ENCODE data around the gene PIF1. TPM values are rescaled to one million over a fixed set of nuclear protein-coding genes. Genes with fewer than 3 reads are reported as not detected.

PIF1 gene
- polyA plus RNA-seq, 1 donor (not counting 4 experiments of a cell fraction or from before 2014, with no cell fraction given) = 7.6 TPM

DNA sequence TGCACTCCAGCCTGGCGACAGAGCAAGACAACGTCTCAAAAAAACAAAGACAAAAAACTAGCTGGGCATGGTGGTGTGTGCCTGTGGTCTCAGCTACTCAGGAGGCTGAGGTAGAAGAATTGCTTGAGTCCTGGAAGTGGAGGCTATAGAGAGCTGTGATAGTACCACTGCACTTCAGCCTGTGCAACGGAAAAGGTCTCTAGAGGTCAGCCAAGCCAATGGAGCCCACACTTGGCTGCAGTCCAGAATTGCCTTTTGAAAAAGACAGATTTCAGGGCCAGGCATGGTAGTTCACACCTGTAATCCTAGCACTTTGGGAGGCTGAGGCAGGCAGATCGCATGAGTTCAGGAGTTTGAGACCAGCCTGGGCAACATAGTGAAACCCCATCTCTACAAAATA lies 41.7 kb downstream of the PIF1 start:
- no peak overlapping the region for H2AFZ ChIP-seq (ENCODE audit: control insufficient read depth, low read length)
- H3K4me3 ChIP-seq (ENCODE audit: control insufficient read depth in 2 of 3, extremely low read depth in 1 of 3, insufficient read depth in 2 of 3, low read depth in 1 of 3, low read length in 3 of 3) = no peak overlapping the region
- H3K36me3 ChIP-seq (ENCODE audit: control insufficient read depth in 2 of 2, extremely low read depth in 1 of 2, insufficient read depth in 2 of 2, low read length in 2 of 2) = no peaks in the 10 kb centered on the region
- no peaks in the 10 kb centered on the region for H4K20me1 ChIP-seq (ENCODE audit: control insufficient read depth, extremely low read depth, insufficient read depth, low read length)
- H3K9me1 ChIP-seq (ENCODE audit: control insufficient read depth, extremely low read depth, insufficient read depth, low read length) = no peaks in the 10 kb centered on the region
- H3K27ac ChIP-seq (ENCODE audit: control insufficient read depth, insufficient read depth, low read length) = no peak overlapping the region
- DNase-seq (ENCODE audit: low read depth, low spot score) = no peak
- no peaks in the 10 kb centered on the region for H3K4me1 ChIP-seq (ENCODE audit: control insufficient read depth, extremely low read depth, insufficient read depth, low read length)
- TF ChIP-seq CTCF (optimal IDR thresholded peaks at IDR 0.05 in 1 of 3, IDR thresholded peaks at IDR 0.05 in 1 of 3, conservative IDR thresholded peaks at IDR 0.05 in 1 of 3; ENCODE audit: extremely low read depth in 1 of 3, insufficient read depth in 2 of 3, low read length in 3 of 3) (no peak), EZH2 (IDR thresholded peaks at IDR 0.05; ENCODE audit: low read length) (no peak)
- H3K4me2 ChIP-seq (ENCODE audit: control insufficient read depth, extremely low read depth, insufficient read depth, low read depth, low read length) = no peak overlapping the region
- no peaks in the 10 kb centered on the region for H3K79me2 ChIP-seq (ENCODE audit: control insufficient read depth, insufficient read depth, low read length)
- dilution Hi-C loops (cut with MboI; ENCODE audit: extremely low pct_ligation_motif_present, low sequenced_read_pairs) = no loop called here
- H3K9ac ChIP-seq (ENCODE audit: control insufficient read depth, extremely low read depth, insufficient read depth, low read length) = no peak overlapping the region
- H3K9me3 ChIP-seq (ENCODE audit: control insufficient read depth, low read depth, low read length) = no peaks in the 10 kb centered on the region
- no peak for FAIRE-seq
- peaks cover 5% of the 10 kb centered on the region for H3K27me3 ChIP-seq (ENCODE audit: control insufficient read depth, extremely low read depth, insufficient read depth, low read length)

DNA sequence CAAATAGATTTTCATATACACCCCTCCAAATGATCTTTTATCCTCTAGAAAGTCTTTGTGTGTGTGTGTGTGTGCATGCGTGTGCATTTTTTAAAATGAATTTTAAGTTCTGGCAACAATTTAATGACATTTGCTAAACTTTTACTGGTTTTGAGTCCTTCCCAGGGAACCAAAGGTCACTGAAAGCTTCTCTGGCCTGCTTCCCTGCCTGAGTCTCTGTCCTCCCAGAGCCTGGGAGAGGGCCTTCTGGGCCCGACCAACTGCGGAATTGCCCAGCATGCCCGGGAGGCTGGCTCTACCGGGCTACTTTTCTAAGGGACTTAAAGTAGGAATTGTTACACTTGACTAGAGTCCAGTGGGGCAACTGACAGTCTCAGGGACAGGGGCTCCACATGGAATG lies 42.7 kb downstream of the PIF1 start:
- FAIRE-seq = no peak
- DNase-seq (ENCODE audit: low read depth, low spot score) = no peak
- Histone ChIP-seq H3K4me1 (ENCODE audit: control insufficient read depth, extremely low read depth, insufficient read depth, low read length) (no peaks in the 10 kb centered on the region), H3K9me1 (ENCODE audit: control insufficient read depth, extremely low read depth, insufficient read depth, low read length) (no peaks in the 10 kb centered on the region), H4K20me1 (ENCODE audit: control insufficient read depth, extremely low read depth, insufficient read depth, low read length) (no peaks in the 10 kb centered on the region), H3K4me2 (ENCODE audit: control insufficient read depth, extremely low read depth, insufficient read depth, low read depth, low read length) (no peak overlapping the region), H3K9ac (ENCODE audit: control insufficient read depth, extremely low read depth, insufficient read depth, low read length) (no peak overlapping the region), H3K9me3 (ENCODE audit: control insufficient read depth, low read depth, low read length) (no peaks in the 10 kb centered on the region), H2AFZ (ENCODE audit: control insufficient read depth, low read length) (no peak overlapping the region), H3K27me3 (ENCODE audit: control insufficient read depth, extremely low read depth, insufficient read depth, low read length) (peaks cover 7% of the 10 kb centered on the region), H3K79me2 (ENCODE audit: control insufficient read depth, insufficient read depth, low read length) (no peaks in the 10 kb centered on the region), H3K36me3 (ENCODE audit: control insufficient read depth in 2 of 2, extremely low read depth in 1 of 2, insufficient read depth in 2 of 2, low read length in 2 of 2) (no peaks in the 10 kb centered on the region), H3K4me3 (ENCODE audit: control insufficient read depth in 2 of 3, extremely low read depth in 1 of 3, insufficient read depth in 2 of 3, low read depth in 1 of 3, low read length in 3 of 3) (no peak overlapping the region), H3K27ac (ENCODE audit: control insufficient read depth, insufficient read depth, low read length) (no peak overlapping the region)
- TF ChIP-seq CTCF (optimal IDR thresholded peaks at IDR 0.05 in 1 of 3, IDR thresholded peaks at IDR 0.05 in 1 of 3, conservative IDR thresholded peaks at IDR 0.05 in 1 of 3; ENCODE audit: extremely low read depth in 1 of 3, insufficient read depth in 2 of 3, low read length in 3 of 3) = no peak
- no peak for TF ChIP-seq EZH2 (IDR thresholded peaks at IDR 0.05; ENCODE audit: low read length)
- dilution Hi-C loops (cut with MboI; ENCODE audit: extremely low pct_ligation_motif_present, low sequenced_read_pairs) = no loop called here
